ENCODE data around the gene RNU6-1.

- no peak for TF ChIP-seq RCOR1 (IDR thresholded peaks at IDR 0.05; ENCODE audit: low read length)
- TF ChIP-seq RAD21 (IDR thresholded peaks at IDR 0.05; ENCODE audit: low read length) = no peak
- peak; percentile 85 for TF ChIP-seq TCF12 (IDR thresholded peaks at IDR 0.05)
- peak; percentile 6 to 81; a peak in 2 of 4 replicates for TF ChIP-seq EP300 (IDR thresholded peaks at IDR 0.05; ENCODE audit: borderline replicate concordance in 1 of 2, low read depth in 1 of 2, low read length in 1 of 2)
- TF ChIP-seq MXI1 (IDR thresholded peaks at IDR 0.05; ENCODE audit: low read depth, low read length) = no peak
- no peak for TF ChIP-seq IRF3 (IDR thresholded peaks at IDR 0.05; ENCODE audit: low read depth, low read length)
- peak; percentile 44; the same call in 1 of the 2 replicates for TF ChIP-seq POLR2AphosphoS5 (IDR thresholded peaks at IDR 0.05; ENCODE audit: low read depth, low read length)
- no peak for TF ChIP-seq USF2 (IDR thresholded peaks at IDR 0.05; ENCODE audit: borderline replicate concordance, low read depth, low read length)
- TF ChIP-seq TEAD4 (IDR thresholded peaks at IDR 0.05; ENCODE audit: borderline replicate concordance, insufficient read depth) = peak; percentile 79; the same call in 1 of the 2 replicates
- TF ChIP-seq CTCF (IDR thresholded peaks at IDR 0.05) = no peak
- peak; percentile 88 for TF ChIP-seq JUND (IDR thresholded peaks at IDR 0.05)
- TF ChIP-seq TAF1 (IDR thresholded peaks at IDR 0.05; ENCODE audit: borderline replicate concordance, low read depth, low read length) = no peak
- TF ChIP-seq REST (IDR thresholded peaks at IDR 0.05; ENCODE audit: low read depth, low read length) = no peak
- peak; percentile 94 for TF ChIP-seq PBX3 (IDR thresholded peaks at IDR 0.05)
These were observed 47.4 kb downstream of the RNU6-1 start for GRCh38 chr15:67792250-67792942.

Measured in SK-N-SH (cell line).